OCI-LY1 (cell line): ENCODE measurements around the gene MFAP1.

ENCODE experiments used
- CTCF ChIP-seq: fragments of 200-600 bp; sonication (generic), shearing (Covaris generic); IDR thresholded peaks from 2 replicates; pipeline ENCODE4 v1.5.1; 2017; ENCODE audit warnings: mild to moderate bottlenecking, antibody characterized with exemption, low read length, moderate library complexity, mixed read lengths
- EZH2 ChIP-seq: fragments of 200-600 bp; sonication (generic), shearing (Covaris generic); IDR thresholded peaks from 2 replicates; pipeline ENCODE4 v1.8.0; 2017; ENCODE audit warnings: borderline replicate concordance, mixed run types, mild to moderate bottlenecking, antibody characterized with exemption, low read length, moderate library complexity, mixed read lengths

DNA sequence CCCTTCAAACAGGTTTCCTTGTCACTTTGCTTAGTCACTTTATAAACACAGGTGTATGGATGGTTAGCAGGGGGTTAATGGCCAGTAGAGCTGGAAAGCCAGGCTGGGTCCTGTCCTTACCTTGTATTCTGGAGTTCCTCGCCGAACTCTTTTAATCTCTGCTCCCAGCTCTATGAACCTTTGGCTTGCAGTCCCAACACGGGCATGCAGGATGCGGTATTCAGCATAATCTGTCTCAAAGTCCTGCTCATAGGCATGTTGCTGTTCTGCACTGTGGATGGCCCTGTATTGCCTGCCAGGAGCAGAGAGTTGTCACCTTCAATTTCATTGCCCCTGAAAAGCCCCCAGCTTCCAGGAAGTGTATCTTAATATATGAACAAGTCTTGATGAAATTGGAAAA is 50.4 kb downstream of the MFAP1 start:
- TF ChIP-seq CTCF (no peak), EZH2 (no peak)
